Natural killer cell (primary cell): ENCODE data around the gene BICD1. TPM values are rescaled to one million over a fixed set of nuclear protein-coding genes. Genes with fewer than 3 reads are reported as not detected.
"Not testable (repeated sequence)": the region's sequence is repeated elsewhere in the genome, so short reads cannot be mapped to it uniquely, and the experiment has no call there.

Experiments used
- ATAC-seq, 3 donors: fragments of 150-1000 bp in 2 of 3; fragments of 200-7000 bp in 1 of 3; cut with Tn5 transposase; 1 replicate in 1 of 3; 2 replicates in 2 of 3; pipeline ENCODE4 v1.10.0; 2021; ENCODE audit warnings: mild to moderate bottlenecking in 2 of 3, moderate library complexity in 2 of 3
- DNase-seq, 2 donors: peaks; one replicate each; pipeline versions ENCODE4 v3.0.0 to v3.0.0-alpha.2; 2013 to 2021; ENCODE audit warnings: mixed read lengths in 1 of 2
- H3K27ac ChIP-seq: one replicate; pipeline ENCODE4 v1.5.1; 2013; ENCODE audit warnings: mild to moderate bottlenecking, low read length
- H3K27me3 ChIP-seq: one replicate; pipeline ENCODE4 v1.6.1; 2013; ENCODE audit warnings: low read length; ENCODE audit not compliant: control insufficient read depth, insufficient read depth
- H3K36me3 ChIP-seq: one replicate; pipeline ENCODE4 v1.6.1; 2013; ENCODE audit warnings: low read length; ENCODE audit not compliant: control insufficient read depth, insufficient read depth
- H3K4me1 ChIP-seq: one replicate; pipeline ENCODE4 v1.6.1; 2013; ENCODE audit warnings: low read length; ENCODE audit not compliant: control insufficient read depth, insufficient read depth
- H3K4me3 ChIP-seq: one replicate; pipeline ENCODE4 v1.5.1; 2013; ENCODE audit warnings: low read length
- H3K9me3 ChIP-seq: one replicate; pipeline ENCODE4 v1.6.1; 2013; ENCODE audit warnings: low read length; ENCODE audit not compliant: control insufficient read depth, insufficient read depth
- H3K27ac Mint-ChIP-seq, 2 donors: one replicate each; pipeline ENCODE4 v1.8.0; 2022; ENCODE audit warnings: mild to moderate bottlenecking in 2 of 2, mixed read lengths in 2 of 2, moderate library complexity in 1 of 2
- H3K27me3 Mint-ChIP-seq, 2 donors: one replicate each; pipeline ENCODE4 v1.8.0; 2022; ENCODE audit warnings: low read depth in 2 of 2, mixed read lengths in 2 of 2
- H3K36me3 Mint-ChIP-seq: one replicate; pipeline ENCODE4 v1.8.0; 2022; ENCODE audit warnings: mixed read lengths
- H3K4me1 Mint-ChIP-seq, 2 donors: one replicate each; pipeline ENCODE4 v1.8.0; 2022; ENCODE audit warnings: mixed read lengths in 2 of 2
- H3K4me3 Mint-ChIP-seq: one replicate; pipeline ENCODE4 v1.8.0; 2022; ENCODE audit warnings: mild to moderate bottlenecking, moderate library complexity, mixed read lengths
- H3K9me3 Mint-ChIP-seq, 2 donors: one replicate each; pipeline ENCODE4 v1.8.0; 2022; ENCODE audit warnings: mixed read lengths in 2 of 2
- WGBS: methylation state at CpG from one replicate; pipeline ENCODE4 v1.1.7; 2013; ENCODE audit warnings: missing lambda C conversion rate; ENCODE audit not compliant: insufficient coverage; 5-methylcytosine and 5-hydroxymethylcytosine counted together
- intact Hi-C: fragments of 100-400 bp; cut with micrococcal nuclease; formaldehyde crosslinking; loops from one replicate; pipeline ENCODE4 v1.14.2; 2022
- total RNA-seq, 4 donors: library from RNA; stranded (reverse); fragments of 120-200 nt in 1 of 4; gene quantifications; one replicate each; pipeline versions ENCODE4 v1.2.3 to v1.2.4, GENCODE V29; 2013 to 2022
- TF ChIP-seq, protein P1 (sequence below): fragments of 200-600 bp; IDR thresholded peaks from one replicate; pipeline ENCODE4 v1.8.0; 2022; ENCODE audit warnings: antibody characterized with exemption

The BICD1 gene
- total RNA-seq, 3 donors from 2014 or later (not counting 1 experiment from before 2014, with no cell fraction given): 10.0 to 16.0 (median 15.5) TPM

DNA sequence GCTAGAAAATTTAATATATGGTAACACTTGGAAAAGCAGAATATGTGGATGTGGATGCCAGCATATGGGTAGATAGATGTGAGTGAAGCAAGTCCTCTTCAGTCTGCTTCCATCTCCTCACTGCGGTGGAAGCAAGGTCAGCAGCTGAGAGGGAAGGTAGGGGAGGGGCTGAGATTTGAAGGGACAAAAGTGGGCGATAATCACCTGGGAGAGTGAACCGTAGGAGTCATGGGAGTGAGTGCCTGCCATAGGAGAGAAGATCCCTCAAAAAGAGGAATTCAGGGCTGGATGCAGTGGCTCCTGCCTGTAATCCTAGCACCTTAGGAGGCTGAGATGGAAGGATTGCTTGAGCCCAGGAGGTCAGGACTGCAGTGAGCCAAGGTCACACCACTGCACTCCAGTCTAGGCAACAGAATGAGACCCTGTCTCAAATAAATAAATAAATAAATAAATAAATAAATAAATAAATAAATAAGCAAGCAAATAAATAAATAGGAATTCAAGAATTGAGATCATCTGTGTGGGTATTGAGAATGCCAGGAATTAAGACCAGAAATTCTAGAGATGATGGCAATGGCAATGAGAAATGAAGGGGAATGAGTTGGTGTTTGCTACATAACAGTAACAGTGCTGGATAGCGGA, 123.4 kb downstream of the BICD1 start:
- TF ChIP-seq, protein P1, sequence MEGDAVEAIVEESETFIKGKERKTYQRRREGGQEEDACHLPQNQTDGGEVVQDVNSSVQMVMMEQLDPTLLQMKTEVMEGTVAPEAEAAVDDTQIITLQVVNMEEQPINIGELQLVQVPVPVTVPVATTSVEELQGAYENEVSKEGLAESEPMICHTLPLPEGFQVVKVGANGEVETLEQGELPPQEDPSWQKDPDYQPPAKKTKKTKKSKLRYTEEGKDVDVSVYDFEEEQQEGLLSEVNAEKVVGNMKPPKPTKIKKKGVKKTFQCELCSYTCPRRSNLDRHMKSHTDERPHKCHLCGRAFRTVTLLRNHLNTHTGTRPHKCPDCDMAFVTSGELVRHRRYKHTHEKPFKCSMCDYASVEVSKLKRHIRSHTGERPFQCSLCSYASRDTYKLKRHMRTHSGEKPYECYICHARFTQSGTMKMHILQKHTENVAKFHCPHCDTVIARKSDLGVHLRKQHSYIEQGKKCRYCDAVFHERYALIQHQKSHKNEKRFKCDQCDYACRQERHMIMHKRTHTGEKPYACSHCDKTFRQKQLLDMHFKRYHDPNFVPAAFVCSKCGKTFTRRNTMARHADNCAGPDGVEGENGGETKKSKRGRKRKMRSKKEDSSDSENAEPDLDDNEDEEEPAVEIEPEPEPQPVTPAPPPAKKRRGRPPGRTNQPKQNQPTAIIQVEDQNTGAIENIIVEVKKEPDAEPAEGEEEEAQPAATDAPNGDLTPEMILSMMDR: no peak
- Mint-ChIP-seq H3K4me3 (no peak overlapping the region), H3K27me3 (no peaks in the 10 kb centered on the region), H3K4me1 (no peaks in the 10 kb centered on the region), H3K27ac (no peak overlapping the region), H3K9me3 (no peaks in the 10 kb centered on the region), H3K36me3 (no peaks in the 10 kb centered on the region)
- Histone ChIP-seq H3K4me1 (no peaks in the 10 kb centered on the region), H3K27me3 (no peaks in the 10 kb centered on the region), H3K4me3 (no peak overlapping the region), H3K9me3 (no peaks in the 10 kb centered on the region), H3K27ac (no peak overlapping the region), H3K36me3 (no peaks in the 10 kb centered on the region)
- ATAC-seq (no peak), DNase-seq (no peak)
- 97% methylated on average over 4 of the region's 4 CpGs for WGBS
- intact Hi-C loops: no loop called here

DNA sequence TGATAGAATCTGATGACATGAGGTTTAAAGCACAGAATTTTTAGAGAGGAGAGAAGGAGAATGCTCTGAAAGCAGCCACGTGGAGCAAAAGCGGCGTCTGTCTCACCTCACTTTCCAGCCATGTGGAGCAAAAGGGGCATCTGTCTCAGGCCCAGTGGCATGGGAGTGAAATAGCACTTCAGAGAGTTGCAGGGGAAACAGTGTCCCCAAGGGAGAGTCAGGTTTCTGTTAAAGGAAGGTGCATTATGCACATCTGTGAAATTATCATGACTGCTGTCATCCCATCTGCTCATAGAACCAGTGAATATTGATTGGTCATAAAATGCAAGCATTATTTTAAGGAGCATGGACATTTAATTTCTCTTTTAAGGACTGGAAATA, 124.0 kb downstream of the BICD1 start:
- intact Hi-C loops: no loop called here

DNA sequence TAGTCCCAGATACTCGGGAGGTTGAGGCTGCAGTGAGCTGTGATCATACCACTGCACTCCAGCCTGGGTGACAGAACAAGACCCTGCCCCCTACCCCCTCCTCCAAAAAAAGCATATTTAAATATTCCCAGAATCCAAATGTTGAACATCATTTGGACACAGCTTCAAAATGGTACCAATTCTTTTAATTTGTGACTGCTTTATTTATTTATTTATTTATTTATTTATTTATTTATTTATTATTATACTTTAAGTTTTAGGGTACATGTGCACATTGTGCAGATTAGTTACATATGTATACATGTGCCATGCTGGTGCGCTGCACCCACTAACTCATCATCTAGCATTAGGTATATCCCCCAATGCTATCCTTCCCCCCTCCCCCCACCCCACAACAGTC, 124.7 kb downstream of the BICD1 start:
- DNase-seq, H3K4me1 ChIP-seq, H3K27ac ChIP-seq, H3K27ac Mint-ChIP-seq, H3K4me1 Mint-ChIP-seq, intact Hi-C loops, H3K9me3 Mint-ChIP-seq, H3K9me3 ChIP-seq, H3K4me3 ChIP-seq, H3K36me3 ChIP-seq, H3K36me3 Mint-ChIP-seq, H3K27me3 ChIP-seq, ATAC-seq, H3K27me3 Mint-ChIP-seq, H3K4me3 Mint-ChIP-seq: not testable (repeated sequence)
- WGBS: 94% methylated on average over 1 of the region's 2 CpGs

More for the DNA sequence above, 124.0 kb downstream of the BICD1 start:
- Mint-ChIP-seq H3K27me3 (no peaks in the 10 kb centered on the region), H3K4me1 (no peaks in the 10 kb centered on the region), H3K4me3 (no peak overlapping the region), H3K9me3 (no peaks in the 10 kb centered on the region), H3K27ac (no peak overlapping the region), H3K36me3 (no peaks in the 10 kb centered on the region)
- no peak for ATAC-seq
- TF ChIP-seq, protein P1: no peak
- 80% methylated on average over 3 of the region's 3 CpGs for WGBS
- DNase-seq: no peak
- H3K27ac ChIP-seq: no peak overlapping the region
- H3K4me3 ChIP-seq: no peak overlapping the region
- H3K36me3 ChIP-seq: no peaks in the 10 kb centered on the region
- H3K9me3 ChIP-seq: no peaks in the 10 kb centered on the region
- H3K27me3 ChIP-seq: no peaks in the 10 kb centered on the region
- H3K4me1 ChIP-seq: no peaks in the 10 kb centered on the region

DNA sequence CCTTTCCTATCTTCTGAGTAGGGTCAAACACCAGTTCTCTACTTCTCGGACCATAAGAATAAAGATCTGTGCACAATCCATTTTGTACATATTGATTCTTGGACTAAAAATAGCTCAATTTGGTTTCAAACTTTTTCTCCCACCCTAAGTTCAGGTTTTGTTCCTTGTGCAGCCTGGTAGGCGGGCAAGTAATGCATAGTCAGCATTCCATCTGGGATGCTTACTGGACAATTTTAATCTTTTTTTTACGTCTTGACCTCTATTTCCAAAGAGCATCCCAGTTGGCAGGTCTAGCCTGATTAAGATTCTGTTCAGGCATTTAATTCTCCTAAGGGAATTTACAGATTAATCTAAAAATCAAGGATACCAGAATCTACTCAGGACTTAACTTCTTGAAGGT, 126.9 kb downstream of the BICD1 start:
- Mint-ChIP-seq H3K9me3 (no peaks in the 10 kb centered on the region), H3K27me3 (no peaks in the 10 kb centered on the region), H3K36me3 (no peaks in the 10 kb centered on the region), H3K4me1 (no peaks in the 10 kb centered on the region), H3K4me3 (no peak overlapping the region), H3K27ac (no peak overlapping the region)
- Histone ChIP-seq H3K9me3 (peaks cover 2% of the 10 kb centered on the region), H3K27ac (no peak overlapping the region), H3K36me3 (no peaks in the 10 kb centered on the region), H3K4me3 (no peak overlapping the region), H3K27me3 (no peaks in the 10 kb centered on the region), H3K4me1 (no peaks in the 10 kb centered on the region)
- no peak for DNase-seq
- TF ChIP-seq, protein P1: no peak
- ATAC-seq: no peak
- intact Hi-C loops: no loop called here
- 95% methylated on average over 3 of the region's 3 CpGs for WGBS
